Caki2 (cell line): ENCODE results near the gene NUDT15. TPM values are rescaled to one million over a fixed set of nuclear protein-coding genes. Genes with fewer than 3 reads are reported as not detected.
A peak's percentile ranks its signal among the peaks of the same experiment; 100 is the strongest.

ENCODE experiments used
- DNase-seq: peaks from one replicate; pipeline ENCODE4 v3.0.0-alpha.2; 2015; ENCODE audit warnings: low read depth
- in situ Hi-C: cut with HindIII; loops from 2 replicates; pipeline ENCODE4 v1.10.0; 2016; ENCODE audit warnings: low sequenced_read_pairs, low pct_unique_long_range_greater_than_20kb, mixed read lengths
- total RNA-seq: library from RNA; depleted of rRNA; stranded (reverse); fragments of >200 nt; shearing (Covaris generic); gene quantifications from 2 replicates; pipeline ENCODE4 v1.2.3, GENCODE V29; 2014; ENCODE audit warnings: low replicate concordance; rRNA removed

NUDT15 gene
- total RNA-seq, 1 experiment from 2014 or later, result 18.1 TPM

DNA sequence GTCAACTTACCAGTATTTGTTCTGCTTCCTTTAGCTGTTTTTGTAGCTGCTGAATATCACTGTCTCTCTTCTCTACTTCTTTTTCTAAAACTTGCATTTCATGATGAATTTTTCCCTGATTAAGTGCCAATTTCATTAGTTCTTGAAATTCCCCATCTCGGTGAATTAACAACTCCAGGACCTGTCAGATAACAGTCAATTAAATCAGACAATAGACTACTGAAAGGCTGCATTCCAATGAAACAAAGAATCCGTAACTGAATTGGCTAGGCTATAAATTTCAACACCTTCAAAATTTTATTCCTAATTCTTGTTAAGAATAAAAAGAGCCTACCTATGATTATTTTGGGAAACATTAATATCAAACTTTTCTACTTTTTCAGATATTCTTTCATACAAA is 48.7 kb downstream of the NUDT15 start:
- in situ Hi-C loops, result no loop called here

DNA sequence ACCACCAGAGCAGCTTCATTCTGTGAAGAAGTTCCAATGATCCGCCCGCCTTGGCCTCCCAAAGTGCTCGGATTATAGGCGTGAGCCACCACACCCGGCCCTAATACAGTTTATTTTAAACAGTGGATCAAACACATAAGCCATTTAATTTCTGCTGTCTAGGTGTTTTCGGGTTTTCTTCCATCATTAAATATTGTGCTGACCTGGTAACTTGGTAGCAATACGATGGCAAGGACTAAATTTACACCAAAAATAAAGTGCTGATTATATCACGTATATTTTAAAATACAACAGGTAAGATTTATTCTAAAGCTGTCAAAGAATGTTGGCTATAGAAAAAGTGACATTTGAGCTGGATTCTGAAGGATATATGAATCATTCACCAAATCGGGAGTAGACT is 56.1 kb downstream of the NUDT15 start:
- in situ Hi-C loops, result no loop called here

More for the DNA sequence above, 48.7 kb downstream of the NUDT15 start:
- DNase-seq, result no peak

GRCh38 chr13:48094404-48094780 is 56.9 kb downstream of the NUDT15 start:
- in situ Hi-C loops, result no loop called here

More for the DNA sequence above, 56.1 kb downstream of the NUDT15 start:
- DNase-seq, result no peak

DNA sequence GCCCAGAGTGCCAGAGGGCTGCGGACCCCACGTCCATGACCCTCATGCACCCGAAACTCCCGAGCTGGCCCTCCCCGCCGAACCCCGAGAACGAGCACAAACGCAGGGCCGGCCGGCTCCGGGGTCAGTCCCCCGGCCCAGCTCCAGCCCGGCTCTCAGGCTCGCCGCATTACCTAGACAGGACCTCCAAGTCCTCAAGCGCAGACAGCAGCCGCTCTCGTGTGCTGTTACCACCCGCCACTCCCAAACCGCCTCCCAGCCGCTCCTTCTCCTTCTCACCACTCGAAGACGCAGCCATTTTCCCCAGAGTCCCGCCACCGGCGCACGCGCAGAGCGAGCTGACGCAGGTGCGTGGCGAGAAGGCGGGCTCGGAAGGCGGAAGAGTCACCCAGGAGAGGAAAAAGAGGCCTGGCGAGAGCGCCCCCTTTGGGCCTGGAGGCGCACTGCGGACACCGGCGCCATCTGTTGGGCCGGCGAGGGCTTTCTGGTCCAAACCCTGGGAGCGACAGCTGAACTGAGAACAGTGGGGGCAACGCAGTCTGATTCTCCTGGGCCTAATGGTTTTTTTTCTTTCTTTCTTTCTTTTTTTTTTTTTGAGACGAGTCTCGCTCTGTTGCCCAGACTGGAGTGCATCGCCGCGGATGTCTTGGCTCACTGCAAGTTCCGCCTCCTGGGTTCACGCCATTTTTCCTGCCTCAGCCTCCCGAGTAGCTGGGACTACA is 57.4 kb downstream of the NUDT15 start, which contains the start of gene MED4:
Gene MED4 (minus strand): TSS at position 324 of the 722 bp plus-strand sequence. CDS start 26 bp downstream, at position 298.
- peak; percentile 90 for DNase-seq
- in situ Hi-C loops, result no loop called here

More at GRCh38 chr13:48094404-48094780, 56.9 kb downstream of the NUDT15 start:
- DNase-seq, result no peak

DNA sequence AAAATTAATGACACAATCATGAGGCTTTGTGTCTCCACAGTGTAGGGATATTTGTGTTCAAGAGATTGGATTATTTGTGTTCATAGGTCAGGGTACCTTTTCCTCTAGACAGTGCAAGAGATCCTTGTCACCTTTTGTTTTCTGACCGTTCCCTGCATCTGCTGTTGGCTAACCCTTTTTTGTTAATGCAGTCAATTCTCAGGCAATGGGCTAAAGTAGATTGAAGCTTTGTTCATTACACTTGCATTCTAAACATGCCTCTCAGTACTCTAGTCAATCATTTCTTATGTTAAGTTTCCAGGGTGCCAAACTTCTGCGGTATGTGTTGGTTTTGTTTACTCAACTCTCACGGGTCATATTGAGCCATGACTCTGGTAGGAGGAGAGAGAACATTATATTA is 59.1 kb downstream of the NUDT15 start:
- DNase-seq, result no peak
- in situ Hi-C loops, result no loop called here

Other genes with a start within 250 kb of the NUDT15 start
- gene SUCLA2, start 36.5 kb upstream of the NUDT15 start, total RNA-seq, result 41.2 and 47.6 TPM in 2 replicates
- 23.5 and 25.3 TPM in 2 replicates for gene MED4, start 57.4 kb downstream of the NUDT15 start, total RNA-seq
- gene ITM2B, start 195.5 kb downstream of the NUDT15 start, total RNA-seq, result 179 and 207 TPM in 2 replicates